GM12878 (cell line): Measurements from ENCODE around the gene EFNA3.

ENCODE experiments used
- ASH2L ChIP-seq: fragments of 300-600, 200-600 bp; sonication (generic); IDR thresholded peaks from 2 replicates; pipeline ENCODE4 v1.6.1; 2017; ENCODE audit warnings: low read depth, mild to moderate bottlenecking, borderline replicate concordance
- CBX5 ChIP-seq: sonication (generic); IDR thresholded peaks from 2 replicates; pipeline ENCODE4 v1.6.1; 2016; ENCODE audit warnings: low read depth, moderate library complexity, mild to moderate bottlenecking, inconsistent platforms
- HCFC1 ChIP-seq: fragments of 150-350 bp; IDR thresholded peaks from 2 replicates; pipeline ENCODE4 v1.6.1; 2014; ENCODE audit warnings: low read length
- POLR2A ChIP-seq: IDR thresholded peaks from 2 replicates; pipeline ENCODE4 v1.6.1; 2011; ENCODE audit warnings: low read depth, mild to moderate bottlenecking, low read length
- SREBF2 ChIP-seq: IDR thresholded peaks from 2 replicates; pipeline ENCODE4 v1.6.1; 2012; ENCODE audit warnings: mild to moderate bottlenecking, low read length
- YY1 ChIP-seq: IDR thresholded peaks from 2 replicates; pipeline ENCODE4 v1.6.1; 2011; ENCODE audit warnings: low read depth, mild to moderate bottlenecking, low read length
- ZNF24 ChIP-seq: fragments of 450-650 bp; IDR thresholded peaks from 2 replicates; pipeline ENCODE4 v1.6.1; 2017; ENCODE audit warnings: antibody characterized with exemption, mild to moderate bottlenecking
- TF ChIP-seq, protein P1 (sequence below): IDR thresholded peaks from 2 replicates; pipeline ENCODE4 v1.6.1; 2012; ENCODE audit warnings: mild to moderate bottlenecking, low read depth, low read length
- TF ChIP-seq, protein P2 (sequence below), 3 experiments: IDR thresholded peaks in 2 of 3; conservative IDR thresholded peaks in 1 of 3; 2 replicates each; pipeline ENCODE4 v1.5.1; 2011; ENCODE audit warnings: low read depth in 3 of 3, low read length in 3 of 3, mild to moderate bottlenecking in 3 of 3, control low read depth in 2 of 3, moderate library complexity in 2 of 3, inconsistent platforms in 1 of 3, mixed read lengths in 1 of 3; ENCODE audit not compliant: control insufficient read depth in 2 of 3, insufficient read depth in 1 of 3; ENCODE audit errors: extremely low read depth in 1 of 3
- TF ChIP-seq, protein P3 (sequence below): IDR thresholded peaks from 2 replicates; pipeline ENCODE4 v1.6.1; 2011; ENCODE audit warnings: low read depth, low read length, improper control_type of control experiment, borderline replicate concordance
- TF ChIP-seq, protein P4 (sequence below): IDR thresholded peaks from 2 replicates; pipeline ENCODE4 v1.6.1; 2011; ENCODE audit warnings: low read depth, mild to moderate bottlenecking, low read length, moderate library complexity, borderline replicate concordance; ENCODE audit errors: extremely low read depth
- TF ChIP-seq, protein P5 (sequence below): fragments of 150-350 bp; IDR thresholded peaks from 2 replicates; pipeline ENCODE4 v1.6.1; 2016; ENCODE audit warnings: low read depth, low read length

GRCh38 chr1:155061381-155062150 lies 17.1 kb upstream of the EFNA3 start:
- TF ChIP-seq, protein P1, sequence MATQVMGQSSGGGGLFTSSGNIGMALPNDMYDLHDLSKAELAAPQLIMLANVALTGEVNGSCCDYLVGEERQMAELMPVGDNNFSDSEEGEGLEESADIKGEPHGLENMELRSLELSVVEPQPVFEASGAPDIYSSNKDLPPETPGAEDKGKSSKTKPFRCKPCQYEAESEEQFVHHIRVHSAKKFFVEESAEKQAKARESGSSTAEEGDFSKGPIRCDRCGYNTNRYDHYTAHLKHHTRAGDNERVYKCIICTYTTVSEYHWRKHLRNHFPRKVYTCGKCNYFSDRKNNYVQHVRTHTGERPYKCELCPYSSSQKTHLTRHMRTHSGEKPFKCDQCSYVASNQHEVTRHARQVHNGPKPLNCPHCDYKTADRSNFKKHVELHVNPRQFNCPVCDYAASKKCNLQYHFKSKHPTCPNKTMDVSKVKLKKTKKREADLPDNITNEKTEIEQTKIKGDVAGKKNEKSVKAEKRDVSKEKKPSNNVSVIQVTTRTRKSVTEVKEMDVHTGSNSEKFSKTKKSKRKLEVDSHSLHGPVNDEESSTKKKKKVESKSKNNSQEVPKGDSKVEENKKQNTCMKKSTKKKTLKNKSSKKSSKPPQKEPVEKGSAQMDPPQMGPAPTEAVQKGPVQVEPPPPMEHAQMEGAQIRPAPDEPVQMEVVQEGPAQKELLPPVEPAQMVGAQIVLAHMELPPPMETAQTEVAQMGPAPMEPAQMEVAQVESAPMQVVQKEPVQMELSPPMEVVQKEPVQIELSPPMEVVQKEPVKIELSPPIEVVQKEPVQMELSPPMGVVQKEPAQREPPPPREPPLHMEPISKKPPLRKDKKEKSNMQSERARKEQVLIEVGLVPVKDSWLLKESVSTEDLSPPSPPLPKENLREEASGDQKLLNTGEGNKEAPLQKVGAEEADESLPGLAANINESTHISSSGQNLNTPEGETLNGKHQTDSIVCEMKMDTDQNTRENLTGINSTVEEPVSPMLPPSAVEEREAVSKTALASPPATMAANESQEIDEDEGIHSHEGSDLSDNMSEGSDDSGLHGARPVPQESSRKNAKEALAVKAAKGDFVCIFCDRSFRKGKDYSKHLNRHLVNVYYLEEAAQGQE, result no peak
- TF ChIP-seq ZNF24 (no peak), CBX5 (no peak), SREBF2 (no peak), YY1 (peak; percentile 78), HCFC1 (peak; percentile 46; the same call in 1 of the 2 replicates), ASH2L (no peak), POLR2A (no peak)
- TF ChIP-seq, protein P2, sequence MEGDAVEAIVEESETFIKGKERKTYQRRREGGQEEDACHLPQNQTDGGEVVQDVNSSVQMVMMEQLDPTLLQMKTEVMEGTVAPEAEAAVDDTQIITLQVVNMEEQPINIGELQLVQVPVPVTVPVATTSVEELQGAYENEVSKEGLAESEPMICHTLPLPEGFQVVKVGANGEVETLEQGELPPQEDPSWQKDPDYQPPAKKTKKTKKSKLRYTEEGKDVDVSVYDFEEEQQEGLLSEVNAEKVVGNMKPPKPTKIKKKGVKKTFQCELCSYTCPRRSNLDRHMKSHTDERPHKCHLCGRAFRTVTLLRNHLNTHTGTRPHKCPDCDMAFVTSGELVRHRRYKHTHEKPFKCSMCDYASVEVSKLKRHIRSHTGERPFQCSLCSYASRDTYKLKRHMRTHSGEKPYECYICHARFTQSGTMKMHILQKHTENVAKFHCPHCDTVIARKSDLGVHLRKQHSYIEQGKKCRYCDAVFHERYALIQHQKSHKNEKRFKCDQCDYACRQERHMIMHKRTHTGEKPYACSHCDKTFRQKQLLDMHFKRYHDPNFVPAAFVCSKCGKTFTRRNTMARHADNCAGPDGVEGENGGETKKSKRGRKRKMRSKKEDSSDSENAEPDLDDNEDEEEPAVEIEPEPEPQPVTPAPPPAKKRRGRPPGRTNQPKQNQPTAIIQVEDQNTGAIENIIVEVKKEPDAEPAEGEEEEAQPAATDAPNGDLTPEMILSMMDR (IDR thresholded peaks at IDR 0.05 in 2 of 3, conservative IDR thresholded peaks at IDR 0.05 in 1 of 3; ENCODE audit: control insufficient read depth in 2 of 3, extremely low read depth in 1 of 3, insufficient read depth in 1 of 3, low read depth in 3 of 3, low read length in 3 of 3), result peak; percentile 99 to 100 (median 99); a peak in 5 of 6 replicates
- TF ChIP-seq, protein P3, sequence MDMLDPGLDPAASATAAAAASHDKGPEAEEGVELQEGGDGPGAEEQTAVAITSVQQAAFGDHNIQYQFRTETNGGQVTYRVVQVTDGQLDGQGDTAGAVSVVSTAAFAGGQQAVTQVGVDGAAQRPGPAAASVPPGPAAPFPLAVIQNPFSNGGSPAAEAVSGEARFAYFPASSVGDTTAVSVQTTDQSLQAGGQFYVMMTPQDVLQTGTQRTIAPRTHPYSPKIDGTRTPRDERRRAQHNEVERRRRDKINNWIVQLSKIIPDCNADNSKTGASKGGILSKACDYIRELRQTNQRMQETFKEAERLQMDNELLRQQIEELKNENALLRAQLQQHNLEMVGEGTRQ, result no peak
- TF ChIP-seq, protein P4, sequence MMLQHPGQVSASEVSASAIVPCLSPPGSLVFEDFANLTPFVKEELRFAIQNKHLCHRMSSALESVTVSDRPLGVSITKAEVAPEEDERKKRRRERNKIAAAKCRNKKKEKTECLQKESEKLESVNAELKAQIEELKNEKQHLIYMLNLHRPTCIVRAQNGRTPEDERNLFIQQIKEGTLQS, result no peak
- TF ChIP-seq, protein P5, sequence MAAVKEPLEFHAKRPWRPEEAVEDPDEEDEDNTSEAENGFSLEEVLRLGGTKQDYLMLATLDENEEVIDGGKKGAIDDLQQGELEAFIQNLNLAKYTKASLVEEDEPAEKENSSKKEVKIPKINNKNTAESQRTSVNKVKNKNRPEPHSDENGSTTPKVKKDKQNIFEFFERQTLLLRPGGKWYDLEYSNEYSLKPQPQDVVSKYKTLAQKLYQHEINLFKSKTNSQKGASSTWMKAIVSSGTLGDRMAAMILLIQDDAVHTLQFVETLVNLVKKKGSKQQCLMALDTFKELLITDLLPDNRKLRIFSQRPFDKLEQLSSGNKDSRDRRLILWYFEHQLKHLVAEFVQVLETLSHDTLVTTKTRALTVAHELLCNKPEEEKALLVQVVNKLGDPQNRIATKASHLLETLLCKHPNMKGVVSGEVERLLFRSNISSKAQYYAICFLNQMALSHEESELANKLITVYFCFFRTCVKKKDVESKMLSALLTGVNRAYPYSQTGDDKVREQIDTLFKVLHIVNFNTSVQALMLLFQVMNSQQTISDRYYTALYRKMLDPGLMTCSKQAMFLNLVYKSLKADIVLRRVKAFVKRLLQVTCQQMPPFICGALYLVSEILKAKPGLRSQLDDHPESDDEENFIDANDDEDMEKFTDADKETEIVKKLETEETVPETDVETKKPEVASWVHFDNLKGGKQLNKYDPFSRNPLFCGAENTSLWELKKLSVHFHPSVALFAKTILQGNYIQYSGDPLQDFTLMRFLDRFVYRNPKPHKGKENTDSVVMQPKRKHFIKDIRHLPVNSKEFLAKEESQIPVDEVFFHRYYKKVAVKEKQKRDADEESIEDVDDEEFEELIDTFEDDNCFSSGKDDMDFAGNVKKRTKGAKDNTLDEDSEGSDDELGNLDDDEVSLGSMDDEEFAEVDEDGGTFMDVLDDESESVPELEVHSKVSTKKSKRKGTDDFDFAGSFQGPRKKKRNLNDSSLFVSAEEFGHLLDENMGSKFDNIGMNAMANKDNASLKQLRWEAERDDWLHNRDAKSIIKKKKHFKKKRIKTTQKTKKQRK, result no peak
